ENCODE results near the gene RPL18.

RPL18 gene

GRCh38 chr19:48656840-48657474, 38.0 kb upstream of the RPL18 start:
- H3K4me3 ChIP-seq (ENCODE audit: low read depth, low read length) = no peak overlapping the region
- H3K36me3 ChIP-seq (ENCODE audit: control insufficient read depth, insufficient read depth, low read length) = no peaks in the 10 kb centered on the region
- H3K27me3 ChIP-seq (ENCODE audit: control insufficient read depth, insufficient read depth, low read length) = no peaks in the 10 kb centered on the region
- H3K9ac ChIP-seq (ENCODE audit: low read depth, low read length) = no peak overlapping the region
- H3K4me1 ChIP-seq (ENCODE audit: control insufficient read depth, insufficient read depth, low read length) = peaks cover 2% of the 10 kb centered on the region
- H3K9me3 ChIP-seq (ENCODE audit: control insufficient read depth, insufficient read depth, low read length) = no peaks in the 10 kb centered on the region

GRCh38 chr19:48654299-48655059, 35.5 kb upstream of the RPL18 start:
- Histone ChIP-seq H3K36me3 (ENCODE audit: control insufficient read depth, insufficient read depth, low read length) (no peaks in the 10 kb centered on the region), H3K4me1 (ENCODE audit: control insufficient read depth, insufficient read depth, low read length) (no peaks in the 10 kb centered on the region), H3K9me3 (ENCODE audit: control insufficient read depth, insufficient read depth, low read length) (no peaks in the 10 kb centered on the region), H3K9ac (ENCODE audit: low read depth, low read length) (no peak overlapping the region), H3K27me3 (ENCODE audit: control insufficient read depth, insufficient read depth, low read length) (no peaks in the 10 kb centered on the region), H3K4me3 (ENCODE audit: low read depth, low read length) (no peak overlapping the region)

GRCh38 chr19:48651683-48652048, 32.7 kb upstream of the RPL18 start:
- Histone ChIP-seq H3K36me3 (ENCODE audit: control insufficient read depth, insufficient read depth, low read length) (no peaks in the 10 kb centered on the region), H3K27me3 (ENCODE audit: control insufficient read depth, insufficient read depth, low read length) (no peaks in the 10 kb centered on the region), H3K4me1 (ENCODE audit: control insufficient read depth, insufficient read depth, low read length) (no peaks in the 10 kb centered on the region), H3K9ac (ENCODE audit: low read depth, low read length) (no peak overlapping the region), H3K9me3 (ENCODE audit: control insufficient read depth, insufficient read depth, low read length) (no peaks in the 10 kb centered on the region), H3K4me3 (ENCODE audit: low read depth, low read length) (no peak overlapping the region)

DNA sequence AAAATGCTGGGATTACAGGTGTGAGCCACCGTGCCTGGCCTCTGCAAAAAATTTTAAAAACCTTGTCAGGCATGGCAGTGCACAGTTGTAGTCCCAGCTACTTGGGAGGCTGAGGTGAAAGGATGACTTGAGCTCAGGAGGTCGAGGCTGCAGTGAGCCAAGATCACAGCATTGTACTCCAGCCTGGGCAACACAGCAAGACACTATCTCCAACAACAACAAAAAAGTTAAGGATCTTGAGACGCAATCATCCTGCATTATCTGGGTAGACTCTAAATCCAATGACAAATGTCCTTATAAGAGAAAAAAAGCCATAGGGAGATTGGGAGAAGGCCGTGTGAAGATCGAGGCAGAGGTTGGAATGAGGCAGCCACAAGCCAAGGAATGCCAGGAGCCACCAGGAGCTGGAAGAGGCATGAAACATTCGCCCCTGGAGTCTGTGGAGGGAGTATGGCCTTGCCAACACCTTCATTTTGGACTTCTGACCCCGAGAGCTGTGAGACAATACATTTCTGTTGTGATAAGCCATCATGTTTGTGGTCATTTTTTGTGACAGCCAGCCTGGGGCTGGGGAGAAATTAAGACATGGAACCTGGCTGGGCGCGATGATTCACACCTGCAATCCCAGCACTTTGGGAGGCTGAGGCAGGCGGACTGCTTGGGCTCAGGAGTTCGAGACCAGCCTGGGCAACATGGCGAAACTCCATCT, 32.1 kb upstream of the RPL18 start:
- Histone ChIP-seq H3K9ac (ENCODE audit: low read depth, low read length) (no peak overlapping the region), H3K9me3 (ENCODE audit: control insufficient read depth, insufficient read depth, low read length) (no peaks in the 10 kb centered on the region), H3K4me3 (ENCODE audit: low read depth, low read length) (no peak overlapping the region), H3K36me3 (ENCODE audit: control insufficient read depth, insufficient read depth, low read length) (no peaks in the 10 kb centered on the region), H3K27me3 (ENCODE audit: control insufficient read depth, insufficient read depth, low read length) (no peaks in the 10 kb centered on the region), H3K4me1 (ENCODE audit: control insufficient read depth, insufficient read depth, low read length) (no peaks in the 10 kb centered on the region)

GRCh38 chr19:48648134-48648533, 29.2 kb upstream of the RPL18 start:
- Histone ChIP-seq H3K4me1 (ENCODE audit: control insufficient read depth, insufficient read depth, low read length) (peaks cover 4% of the 10 kb centered on the region), H3K9me3 (ENCODE audit: control insufficient read depth, insufficient read depth, low read length) (no peaks in the 10 kb centered on the region), H3K4me3 (ENCODE audit: low read depth, low read length) (no peak overlapping the region), H3K36me3 (ENCODE audit: control insufficient read depth, insufficient read depth, low read length) (no peaks in the 10 kb centered on the region), H3K27me3 (ENCODE audit: control insufficient read depth, insufficient read depth, low read length) (no peaks in the 10 kb centered on the region), H3K9ac (ENCODE audit: low read depth, low read length) (no peak overlapping the region)

DNA sequence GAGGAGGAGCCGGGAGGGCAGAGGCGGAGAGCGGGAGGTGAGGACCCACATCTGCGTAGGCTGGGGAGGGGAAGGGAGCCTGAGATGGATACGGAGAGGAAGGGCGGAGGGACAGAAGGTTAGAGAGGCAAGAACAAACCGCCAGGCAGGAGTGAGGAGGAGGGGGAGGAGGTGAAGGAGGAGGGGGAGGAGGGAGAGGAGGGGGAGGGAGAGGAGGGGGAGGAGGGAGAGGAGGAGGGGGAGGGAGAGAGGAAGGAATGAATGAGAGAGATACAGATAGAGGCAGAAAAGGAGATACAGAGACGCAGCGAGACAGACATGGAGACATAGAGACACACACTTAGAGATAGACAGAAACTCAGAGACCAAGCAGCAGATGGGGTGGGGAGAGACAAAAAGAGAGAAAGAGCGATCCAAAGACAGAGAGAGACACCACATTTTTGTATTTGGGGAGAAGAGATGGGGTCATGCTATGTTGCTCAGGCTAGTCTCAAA, 27.8 kb upstream of the RPL18 start:
- H3K9ac ChIP-seq (ENCODE audit: low read depth, low read length) = no peak overlapping the region
- H3K4me3 ChIP-seq (ENCODE audit: low read depth, low read length) = peak overlapping the region; percentile 39
- H3K9me3 ChIP-seq (ENCODE audit: control insufficient read depth, insufficient read depth, low read length) = no peaks in the 10 kb centered on the region
- H3K27me3 ChIP-seq (ENCODE audit: control insufficient read depth, insufficient read depth, low read length) = no peaks in the 10 kb centered on the region
- peaks cover 4% of the 10 kb centered on the region for H3K4me1 ChIP-seq (ENCODE audit: control insufficient read depth, insufficient read depth, low read length)
- H3K36me3 ChIP-seq (ENCODE audit: control insufficient read depth, insufficient read depth, low read length) = no peaks in the 10 kb centered on the region

DNA sequence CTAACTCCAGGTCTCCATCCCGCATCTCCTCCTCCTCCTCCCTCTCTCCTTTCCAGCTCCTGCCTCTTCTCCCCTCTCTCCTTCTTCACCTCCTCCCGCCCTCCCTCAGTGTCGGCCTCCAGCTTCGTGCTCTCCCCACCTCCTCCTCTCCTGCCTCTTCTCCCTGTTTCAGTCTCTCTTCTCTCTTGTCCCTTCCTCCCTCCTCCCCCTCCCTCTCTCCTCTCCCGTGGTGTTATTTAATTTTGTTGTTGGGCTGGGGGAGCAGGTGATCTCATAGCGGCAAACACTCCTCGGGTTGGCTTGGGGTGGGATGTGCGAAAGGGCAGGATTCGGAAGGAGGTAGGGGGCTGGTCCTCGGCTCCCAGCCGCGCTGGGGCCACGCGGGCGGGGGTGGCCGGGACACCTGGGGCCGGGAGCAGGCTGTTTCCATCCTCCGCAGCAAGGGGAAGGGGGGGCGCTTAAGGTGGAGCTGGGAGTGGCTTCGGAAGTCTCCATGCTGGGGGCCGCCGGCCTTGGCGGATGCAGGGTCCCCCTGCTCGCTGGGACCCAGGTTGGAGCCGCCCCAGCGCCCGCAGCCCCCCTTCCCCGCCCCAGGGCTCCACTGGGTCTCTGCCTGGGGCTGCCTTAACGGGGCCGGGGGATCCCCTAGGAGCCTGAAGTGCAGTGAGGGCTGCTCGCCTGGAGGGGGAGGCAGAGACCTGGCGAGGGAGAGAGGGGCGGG, 27.2 kb upstream of the RPL18 start, which contains the start of gene CA11:
Gene CA11, minus strand, starts transcription at position 187 of the 721 bp plus-strand sequence. CDS start 555 bp downstream, outside the sequence.
- Histone ChIP-seq H3K36me3 (ENCODE audit: control insufficient read depth, insufficient read depth, low read length) (no peaks in the 10 kb centered on the region), H3K9ac (ENCODE audit: low read depth, low read length) (peak within 1 kb of the TSS; percentile 56), H3K4me1 (ENCODE audit: control insufficient read depth, insufficient read depth, low read length) (peaks cover 4% of the 10 kb centered on the region), H3K27me3 (ENCODE audit: control insufficient read depth, insufficient read depth, low read length) (no peaks in the 10 kb centered on the region), H3K4me3 (ENCODE audit: low read depth, low read length) (peak within 1 kb of the TSS; percentile 94), H3K9me3 (ENCODE audit: control insufficient read depth, insufficient read depth, low read length) (no peaks in the 10 kb centered on the region)

DNA sequence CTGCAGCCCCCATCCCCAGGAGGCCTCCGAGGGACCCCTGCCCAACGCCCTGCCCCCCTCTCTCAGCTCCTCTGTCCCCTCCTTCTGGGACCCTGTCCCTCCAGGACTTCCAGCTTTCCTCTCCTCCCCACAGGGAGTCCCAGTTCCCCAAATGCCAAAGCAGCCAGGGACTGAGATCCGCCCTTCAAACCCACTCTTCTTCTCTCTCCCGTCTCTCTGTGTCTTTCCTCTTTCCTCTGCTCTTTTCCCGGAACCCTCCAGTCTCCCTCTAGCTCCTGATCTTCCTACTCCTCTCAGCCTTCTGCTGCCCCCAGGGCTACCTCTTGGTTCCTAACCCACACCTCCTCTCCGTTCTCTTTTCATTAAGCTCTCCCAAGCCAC, 26.6 kb upstream of the RPL18 start:
- Histone ChIP-seq H3K27me3 (ENCODE audit: control insufficient read depth, insufficient read depth, low read length) (no peaks in the 10 kb centered on the region), H3K36me3 (ENCODE audit: control insufficient read depth, insufficient read depth, low read length) (no peaks in the 10 kb centered on the region), H3K4me3 (ENCODE audit: low read depth, low read length) (peak overlapping the region; percentile 94), H3K4me1 (ENCODE audit: control insufficient read depth, insufficient read depth, low read length) (peaks cover 4% of the 10 kb centered on the region), H3K9ac (ENCODE audit: low read depth, low read length) (peak overlapping the region; percentile 56), H3K9me3 (ENCODE audit: control insufficient read depth, insufficient read depth, low read length) (no peaks in the 10 kb centered on the region)

DNA sequence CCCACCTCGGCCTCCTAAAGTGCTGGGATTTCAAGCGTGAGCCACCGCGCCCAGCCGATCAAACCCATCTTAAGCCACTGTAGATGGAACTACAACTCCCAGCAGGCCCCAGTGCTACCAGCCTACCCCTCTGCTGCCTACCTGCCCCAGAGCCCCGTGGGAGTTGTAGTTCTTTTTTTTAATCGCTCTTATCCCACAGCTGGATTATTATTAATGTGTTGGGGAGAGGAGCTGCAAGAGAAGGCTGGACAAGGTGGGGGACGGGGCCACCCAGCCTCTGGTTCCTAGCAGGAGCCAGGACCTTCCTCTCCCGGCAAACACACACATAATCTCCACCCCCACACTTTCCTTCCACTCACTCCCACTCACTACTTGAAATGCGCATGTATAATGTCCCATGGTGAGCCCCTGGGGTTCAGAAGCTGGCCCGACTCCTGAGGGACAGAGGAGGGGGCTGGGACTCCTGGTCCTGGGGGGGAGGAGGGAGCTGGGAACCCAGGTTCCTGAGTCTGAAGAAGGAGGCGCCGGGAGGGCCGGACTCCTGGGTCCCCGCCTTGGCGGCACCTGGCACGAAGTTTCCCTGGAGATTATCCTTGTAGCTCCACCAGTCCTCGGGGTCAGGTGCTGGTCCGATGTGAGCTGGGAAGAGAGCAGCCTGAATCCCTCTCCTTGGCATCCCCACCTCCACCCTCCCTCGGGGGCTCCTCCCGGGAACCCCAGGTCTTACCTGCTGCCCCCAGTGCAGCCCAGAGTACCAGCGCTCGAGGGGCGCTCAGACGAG, 26.1 kb upstream of the RPL18 start:
- H3K9me3 ChIP-seq (ENCODE audit: control insufficient read depth, insufficient read depth, low read length) = no peaks in the 10 kb centered on the region
- H3K4me3 ChIP-seq (ENCODE audit: low read depth, low read length) = peak overlapping the region; percentile 94
- peak overlapping the region; percentile 56 for H3K9ac ChIP-seq (ENCODE audit: low read depth, low read length)
- peaks cover 4% of the 10 kb centered on the region for H3K4me1 ChIP-seq (ENCODE audit: control insufficient read depth, insufficient read depth, low read length)
- H3K27me3 ChIP-seq (ENCODE audit: control insufficient read depth, insufficient read depth, low read length) = no peaks in the 10 kb centered on the region
- no peaks in the 10 kb centered on the region for H3K36me3 ChIP-seq (ENCODE audit: control insufficient read depth, insufficient read depth, low read length)

DNA sequence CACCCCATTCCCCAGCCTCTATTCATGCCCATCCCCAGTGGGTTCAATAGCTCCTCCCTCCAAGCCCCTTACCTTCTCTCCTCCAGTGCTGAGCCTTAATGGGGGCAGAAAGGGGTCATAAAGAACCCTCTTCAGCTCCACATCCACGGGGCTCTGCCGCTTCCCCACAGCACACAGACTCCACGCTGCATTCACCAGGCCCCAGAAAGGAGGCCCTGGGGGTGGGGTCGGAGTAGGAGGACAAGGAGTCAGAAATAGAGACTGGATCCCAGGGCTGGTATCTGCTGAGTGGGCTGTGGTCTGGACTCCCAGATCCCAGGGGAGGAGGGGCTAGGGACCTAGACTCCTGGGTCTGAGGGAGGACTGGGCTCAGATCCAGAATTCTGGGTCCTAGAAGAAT, 25.4 kb upstream of the RPL18 start:
- no peak overlapping the region for H3K9ac ChIP-seq (ENCODE audit: low read depth, low read length)
- H3K4me3 ChIP-seq (ENCODE audit: low read depth, low read length) = peak overlapping the region; percentile 94
- H3K36me3 ChIP-seq (ENCODE audit: control insufficient read depth, insufficient read depth, low read length) = no peaks in the 10 kb centered on the region
- H3K27me3 ChIP-seq (ENCODE audit: control insufficient read depth, insufficient read depth, low read length) = no peaks in the 10 kb centered on the region
- H3K4me1 ChIP-seq (ENCODE audit: control insufficient read depth, insufficient read depth, low read length) = peaks cover 6% of the 10 kb centered on the region
- H3K9me3 ChIP-seq (ENCODE audit: control insufficient read depth, insufficient read depth, low read length) = no peaks in the 10 kb centered on the region

- peaks cover 8% of the 10 kb centered on the region for H3K4me1 ChIP-seq (ENCODE audit: control insufficient read depth, insufficient read depth, low read length)
- no peak overlapping the region for H3K9ac ChIP-seq (ENCODE audit: low read depth, low read length)
- no peaks in the 10 kb centered on the region for H3K9me3 ChIP-seq (ENCODE audit: control insufficient read depth, insufficient read depth, low read length)
- H3K4me3 ChIP-seq (ENCODE audit: low read depth, low read length) = no peak overlapping the region
- no peaks in the 10 kb centered on the region for H3K27me3 ChIP-seq (ENCODE audit: control insufficient read depth, insufficient read depth, low read length)
- H3K36me3 ChIP-seq (ENCODE audit: control insufficient read depth, insufficient read depth, low read length) = no peaks in the 10 kb centered on the region
Measured at GRCh38 chr19:48642862-48643261, 23.9 kb upstream of the RPL18 start.

Data from iPS-15b (cell line).